Naive thymus-derived CD4-positive, alpha-beta T cell (primary cell): Measurements from ENCODE around the gene MKNK2. TPM values are rescaled to one million over a fixed set of nuclear protein-coding genes. Genes with fewer than 3 reads are reported as not detected.

Experiments
- ATAC-seq: fragments of 150-1000 bp; cut with Tn5 transposase; 2 replicates; pipeline ENCODE4 v1.10.0; 2021; ENCODE audit warnings: mild to moderate bottlenecking, moderate library complexity
- CTCF ChIA-PET: fragments of 350-600 bp; sonication (Branson Sonifier 250); formaldehyde crosslinking; loops from one replicate; lab custom pipeline; 2021; ENCODE audit warnings: antibody characterized with exemption; lab: Charles Lee
- POLR2A ChIA-PET: fragments of 350-600 bp; sonication (Branson Sonifier 250); formaldehyde crosslinking; loops from one replicate; lab custom pipeline; 2021; ENCODE audit warnings: antibody characterized with exemption, inconsistent platforms; lab: Charles Lee
- DNase-seq, 9 donors: peaks; one replicate each; pipeline versions ENCODE4 v3.0.0 to v3.0.0-alpha.2; 2020 to 2022; ENCODE audit warnings: mixed read lengths in 1 of 9
- H3K27ac ChIP-seq: one replicate; pipeline ENCODE4 v1.7.0; 2013; ENCODE audit warnings: mild to moderate bottlenecking, low read depth, low read length, moderate library complexity
- H3K27me3 ChIP-seq, 2 donors: one replicate each; pipeline ENCODE4 v1.7.0; 2013; ENCODE audit warnings: low read length in 2 of 2, mild to moderate bottlenecking in 2 of 2, moderate library complexity in 2 of 2; ENCODE audit not compliant: control insufficient read depth in 2 of 2, insufficient read depth in 2 of 2
- H3K36me3 ChIP-seq, 3 experiments: 1 replicate in 2 of 3; 2 replicates in 1 of 3; pipeline ENCODE4 v1.7.0; 2013; ENCODE audit warnings: low read length in 3 of 3, mild to moderate bottlenecking in 3 of 3, moderate library complexity in 1 of 3; ENCODE audit not compliant: insufficient read depth in 3 of 3, control insufficient read depth in 2 of 3
- H3K4me1 ChIP-seq, 2 donors: one replicate each; pipeline ENCODE4 v1.7.0; 2013; ENCODE audit warnings: low read length in 2 of 2, mild to moderate bottlenecking in 2 of 2, moderate library complexity in 1 of 2; ENCODE audit not compliant: control insufficient read depth in 2 of 2, insufficient read depth in 2 of 2
- H3K4me3 ChIP-seq: 2 replicates; pipeline ENCODE4 v1.7.0; 2013; ENCODE audit warnings: mild to moderate bottlenecking, low read length
- H3K9me3 ChIP-seq, 3 experiments: 1 replicate in 2 of 3; 2 replicates in 1 of 3; pipeline ENCODE4 v1.7.0; 2013; ENCODE audit warnings: low read length in 3 of 3; ENCODE audit not compliant: control insufficient read depth in 2 of 3
- H3K27ac Mint-ChIP-seq, 9 donors: one replicate each; pipeline ENCODE4 v1.8.0; 2020 to 2022; ENCODE audit warnings: mixed read lengths in 9 of 9, mild to moderate bottlenecking in 8 of 9, moderate library complexity in 5 of 9, inconsistent platforms in 2 of 9
- H3K27me3 Mint-ChIP-seq, 5 donors: one replicate each; pipeline ENCODE4 v1.8.0; 2021 to 2022; ENCODE audit warnings: mixed read lengths in 5 of 5, mild to moderate bottlenecking in 1 of 5
- H3K36me3 Mint-ChIP-seq, 5 donors: one replicate each; pipeline ENCODE4 v1.8.0; 2020 to 2022; ENCODE audit warnings: mixed read lengths in 5 of 5, mild to moderate bottlenecking in 3 of 5, inconsistent platforms in 1 of 5
- H3K4me1 Mint-ChIP-seq, 7 donors: one replicate each; pipeline ENCODE4 v1.8.0; 2020 to 2022; ENCODE audit warnings: mixed read lengths in 7 of 7, mild to moderate bottlenecking in 3 of 7, inconsistent platforms in 1 of 7
- H3K4me3 Mint-ChIP-seq, 10 donors: one replicate each; pipeline ENCODE4 v1.8.0; 2020 to 2022; ENCODE audit warnings: mild to moderate bottlenecking in 10 of 10, mixed read lengths in 10 of 10, moderate library complexity in 6 of 10, inconsistent platforms in 2 of 10
- H3K9me3 Mint-ChIP-seq, 11 donors: one replicate each; pipeline ENCODE4 v1.8.0; 2020 to 2022; ENCODE audit warnings: mixed read lengths in 11 of 11, mild to moderate bottlenecking in 4 of 11, inconsistent platforms in 1 of 11, moderate library complexity in 1 of 11
- intact Hi-C, 2 donors: fragments of 100-400 bp; cut with micrococcal nuclease; formaldehyde crosslinking; loops; one replicate each; pipeline ENCODE4 v1.15.1; 2023
- polyA plus RNA-seq, 2 donors: library from polyadenylated mRNA; unstranded; fragments of 300-500 nt; fragmentation: Illumina TruSeq; gene quantifications; one replicate each; pipeline ENCODE4 v1.2.3, GENCODE V29; 2021
- total RNA-seq, 6 experiments: library from RNA in 5 of 6; stranded (reverse) in 5 of 6; gene quantifications; 1 replicate in 5 of 6; 2 replicates in 1 of 6; pipeline ENCODE4 v1.2.3 and lab custom pipeline; 2021 to 2026

Gene MKNK2
- total and polyA plus RNA-seq, 7 experiments from 2014 or later = 28.8 to 347 (median 200) TPM

DNA sequence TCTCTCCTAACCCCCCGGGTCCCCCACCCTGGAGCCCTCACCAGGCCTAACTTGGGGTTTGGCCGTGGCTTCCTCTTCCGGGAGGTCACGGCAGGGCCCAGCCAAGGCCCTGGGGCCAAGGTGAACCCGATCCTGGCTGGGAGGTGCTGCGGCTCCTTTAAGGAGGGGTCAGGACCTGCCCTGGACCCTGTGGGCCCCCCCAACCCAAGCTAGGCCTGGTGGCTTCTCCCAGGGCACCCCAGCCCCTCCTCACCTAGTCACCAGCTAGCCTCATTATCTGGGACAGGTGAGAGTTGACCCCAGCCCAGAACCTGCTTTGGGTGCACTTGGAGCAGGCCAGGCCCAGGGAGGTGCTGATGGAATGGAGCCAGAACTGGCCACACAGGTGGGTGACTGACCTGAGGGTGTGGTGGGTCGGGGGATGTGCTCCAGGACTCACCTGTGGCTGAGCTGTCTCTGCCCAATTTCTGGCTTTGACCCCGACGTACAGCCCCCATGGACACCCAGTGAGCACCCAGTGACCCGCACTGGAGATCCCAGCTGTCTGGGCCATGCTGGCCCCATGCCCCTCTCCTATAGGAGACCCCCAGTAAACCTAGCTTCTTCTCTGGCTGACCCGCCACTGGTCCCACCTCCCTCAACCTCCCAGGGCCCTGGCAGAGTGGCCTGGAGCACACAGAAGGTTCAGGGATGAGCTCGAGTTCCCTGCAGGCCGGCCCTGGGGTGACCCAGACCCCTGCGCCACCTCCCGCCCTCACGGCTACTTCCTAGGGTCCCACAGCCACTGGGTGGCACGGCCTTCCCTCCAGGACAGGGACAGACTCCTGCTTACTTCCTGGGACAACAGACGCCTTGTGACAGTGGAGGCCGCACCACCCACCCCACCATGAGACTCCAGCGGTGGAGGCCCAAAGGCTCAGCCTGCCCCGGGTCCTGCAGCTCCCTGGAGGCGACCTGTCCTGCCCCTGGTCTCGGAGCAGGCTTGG lies 6.7 kb upstream of the MKNK2 start:
- Histone ChIP-seq H3K4me3 (no peak overlapping the region), H3K4me1 (peaks cover 38 to 64% of the 10 kb centered on the region in 2 donors), H3K9me3 (no peaks in the 10 kb centered on the region), H3K27me3 (no peaks in the 10 kb centered on the region), H3K27ac (peak overlapping the region; percentile 99), H3K36me3 (no peaks in the 10 kb centered on the region)
- intact Hi-C loops = no loop called here
- ChIA-PET CTCF (no interaction called here), POLR2A (interaction anchor here (0.6 to 1.5 kb wide), 5 partner anchors 17 to 75 kb away, joined by 3 to 8 read pairs (median 4); no protein-coding TSS in a partner anchor)
- H3K27ac Mint-ChIP-seq = peak overlapping the region; percentile 76 to 92 (median 88)
- no peak for DNase-seq
- peaks cover 0 to 4% (median 0%) of the 10 kb centered on the region in 11 donors for H3K9me3 Mint-ChIP-seq
- peak overlapping the region in 9 of 10 donors; percentile 14 to 79 (median 60) for H3K4me3 Mint-ChIP-seq
- no peaks in the 10 kb centered on the region for H3K27me3 Mint-ChIP-seq
- ATAC-seq = no peak
- no peaks in the 10 kb centered on the region for H3K36me3 Mint-ChIP-seq
- H3K4me1 Mint-ChIP-seq = peaks cover 28 to 70% (median 41%) of the 10 kb centered on the region in 7 donors

GRCh38 chr19:2056837-2057192 lies 5.8 kb upstream of the MKNK2 start:
- ATAC-seq (no peak), DNase-seq (no peak)
- H3K27ac Mint-ChIP-seq = peak overlapping the region; percentile 67 to 92 (median 87)
- ChIA-PET POLR2A (interaction anchor here (1.0 to 1.7 kb wide), 7 partner anchors 14 to 38 kb away, joined by 3 to 10 read pairs (median 5); no protein-coding TSS in a partner anchor), CTCF (no interaction called here)
- H3K4me3 Mint-ChIP-seq = peak overlapping the region; percentile 44 to 83 (median 66)
- no peaks in the 10 kb centered on the region for H3K27me3 Mint-ChIP-seq
- intact Hi-C loops = no loop called here
- no peak overlapping the region for H3K4me3 ChIP-seq
- H3K36me3 Mint-ChIP-seq = no peaks in the 10 kb centered on the region
- peaks cover 41 to 63% of the 10 kb centered on the region in 2 donors for H3K4me1 ChIP-seq
- H3K36me3 ChIP-seq = no peaks in the 10 kb centered on the region
- peaks cover 23 to 70% (median 38%) of the 10 kb centered on the region in 7 donors for H3K4me1 Mint-ChIP-seq
- H3K9me3 ChIP-seq = no peaks in the 10 kb centered on the region
- H3K27ac ChIP-seq = peak overlapping the region; percentile 99
- peaks cover 0 to 4% (median 0%) of the 10 kb centered on the region in 11 donors for H3K9me3 Mint-ChIP-seq
- no peaks in the 10 kb centered on the region for H3K27me3 ChIP-seq

GRCh38 chr19:2055931-2056836 lies 5.1 kb upstream of the MKNK2 start:
- ChIA-PET CTCF (no interaction called here), POLR2A (interaction anchor here (0.6 to 1.7 kb wide), 7 partner anchors 12 to 133 kb away, joined by 3 to 10 read pairs (median 4); no protein-coding TSS in a partner anchor)
- Histone ChIP-seq H3K27me3 (no peaks in the 10 kb centered on the region), H3K27ac (peak overlapping the region; percentile 99), H3K4me3 (no peak overlapping the region), H3K9me3 (no peaks in the 10 kb centered on the region), H3K4me1 (peaks cover 46 to 69% of the 10 kb centered on the region in 2 donors), H3K36me3 (no peaks in the 10 kb centered on the region)
- Mint-ChIP-seq H3K4me1 (peaks cover 23 to 70% (median 40%) of the 10 kb centered on the region in 7 donors), H3K4me3 (peak overlapping the region; percentile 49 to 83 (median 73)), H3K36me3 (no peaks in the 10 kb centered on the region), H3K27ac (peak overlapping the region; percentile 78 to 95 (median 92)), H3K27me3 (no peaks in the 10 kb centered on the region), H3K9me3 (peaks cover 0 to 4% (median 0%) of the 10 kb centered on the region in 11 donors)
- no peak for DNase-seq
- ATAC-seq = no peak
- intact Hi-C loops = no loop called here

DNA sequence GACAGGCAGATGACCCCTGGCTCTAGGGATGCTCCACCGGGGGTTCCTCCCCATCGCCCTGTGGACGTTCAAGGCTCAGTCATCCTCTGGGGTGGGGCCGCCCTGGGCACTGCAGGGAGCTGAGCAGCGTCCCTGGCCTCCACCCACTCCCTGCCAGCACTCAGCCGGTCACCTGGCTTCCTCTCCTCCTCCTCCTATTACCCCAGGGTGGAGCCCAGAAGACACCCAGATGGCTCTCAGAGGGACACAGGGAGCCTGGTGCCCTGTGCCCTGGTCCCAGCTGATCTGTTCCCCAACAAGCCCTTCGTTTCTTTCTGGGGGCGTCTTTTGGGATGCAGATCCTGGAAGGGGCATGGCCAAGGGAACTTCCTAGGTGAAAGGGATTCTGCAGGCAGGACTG lies 3.7 kb upstream of the MKNK2 start:
- ATAC-seq (no peak), DNase-seq (no peak)
- no peak overlapping the region for H3K4me3 ChIP-seq
- H3K27ac Mint-ChIP-seq = peak overlapping the region; percentile 78 to 95 (median 89)
- H3K36me3 Mint-ChIP-seq = peaks cover 0 to 3% (median 0%) of the 10 kb centered on the region in 5 donors
- H3K4me3 Mint-ChIP-seq = peak overlapping the region in 9 of 10 donors; percentile 29 to 72 (median 62)
- CTCF ChIA-PET = interaction anchor here (0.7 kb wide), 1 partner anchor 483 kb away, joined by 3 read pairs; no protein-coding TSS in a partner anchor
- no peaks in the 10 kb centered on the region for H3K9me3 Mint-ChIP-seq
- peaks cover 35 to 60% of the 10 kb centered on the region in 2 donors for H3K4me1 ChIP-seq
- intact Hi-C loops = loop anchor here in 1 of 2 donors (5.0 kb wide), 1 partner anchor 192 kb away; the partner anchor contains the start of gene KLF16
- peaks cover 0 to 6% (median 0%) of the 10 kb centered on the region in 3 experiments for H3K36me3 ChIP-seq
- H3K4me1 Mint-ChIP-seq = peaks cover 14 to 62% (median 35%) of the 10 kb centered on the region in 7 donors
- peak overlapping the region; percentile 99 for H3K27ac ChIP-seq
- no peaks in the 10 kb centered on the region for H3K27me3 Mint-ChIP-seq
- POLR2A ChIA-PET = interaction anchor here (0.6 to 1.1 kb wide), 4 partner anchors 14 to 1311 kb away, joined by 3 to 4 read pairs (median 4); no protein-coding TSS in a partner anchor
- H3K9me3 ChIP-seq = no peaks in the 10 kb centered on the region
- H3K27me3 ChIP-seq = no peaks in the 10 kb centered on the region

GRCh38 chr19:2053601-2054389 lies 2.8 kb upstream of the MKNK2 start:
- H3K36me3 Mint-ChIP-seq = peaks cover 0 to 4% (median 0%) of the 10 kb centered on the region in 5 donors
- no peaks in the 10 kb centered on the region for H3K27me3 Mint-ChIP-seq
- no peaks in the 10 kb centered on the region for H3K9me3 ChIP-seq
- peak overlapping the region in 1 of 10 donors; percentile 13 for H3K4me3 Mint-ChIP-seq
- DNase-seq = no peak
- peaks cover 43 to 60% of the 10 kb centered on the region in 2 donors for H3K4me1 ChIP-seq
- ATAC-seq = no peak
- ChIA-PET POLR2A (interaction anchor here (0.5 to 2.7 kb wide), 8 partner anchors 9 to 41 kb away, joined by 3 to 28 read pairs (median 6); partner anchors contain the start of gene MOB3A), CTCF (interaction anchor here (0.6 to 0.7 kb wide), 3 partner anchors 30 to 482 kb away, joined by 3 to 4 read pairs (median 3); no protein-coding TSS in a partner anchor)
- H3K27ac Mint-ChIP-seq = peak overlapping the region in 7 of 9 donors; percentile 72 to 94 (median 89)
- H3K4me3 ChIP-seq = no peak overlapping the region
- H3K27ac ChIP-seq = peak overlapping the region; percentile 90
- H3K4me1 Mint-ChIP-seq = peaks cover 14 to 63% (median 40%) of the 10 kb centered on the region in 7 donors
- H3K36me3 ChIP-seq = peaks cover 0 to 14% (median 0%) of the 10 kb centered on the region in 3 experiments
- H3K27me3 ChIP-seq = no peaks in the 10 kb centered on the region
- no peaks in the 10 kb centered on the region for H3K9me3 Mint-ChIP-seq
- intact Hi-C loops = loop anchor here in 1 of 2 donors (5.0 kb wide), 1 partner anchor 191 kb away; the partner anchor contains the start of gene KLF16
